ENCODE data around the gene RPS18. TPM values are rescaled to one million over a fixed set of nuclear protein-coding genes. Genes with fewer than 3 reads are reported as not detected.

The RPS18 gene
- total and polyA plus RNA-seq, 7 donors, result 1,108 to 4,446 (median 1,410) TPM

DNA sequence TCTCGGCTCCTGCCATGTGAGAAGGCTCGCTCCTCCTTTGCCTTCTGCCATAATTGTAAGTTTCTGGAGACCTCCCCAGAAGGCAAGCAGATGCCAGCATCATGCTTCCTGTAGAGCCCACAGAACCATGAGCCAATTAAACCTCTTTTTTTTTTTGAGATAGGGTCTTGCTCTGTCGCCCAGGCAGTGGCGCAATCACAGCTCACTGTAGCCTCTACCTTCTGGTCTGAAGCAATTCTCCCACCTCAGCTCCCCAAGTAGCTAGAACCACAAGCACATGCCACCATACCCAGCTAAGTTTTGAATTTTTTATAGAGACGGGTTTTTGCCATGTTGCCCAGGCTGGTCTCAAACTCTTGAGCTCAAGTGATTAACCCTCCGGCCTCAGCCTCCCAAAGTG lies 35.0 kb upstream of the RPS18 start:
- intact Hi-C loops (cut with DNase I), result loop anchor here in 1 of 2 donors (5.0 kb wide), 1 partner anchor 70 kb away; no protein-coding TSS in a partner anchor
- ATAC-seq, result no peak
- Histone ChIP-seq H3K27ac (no peak overlapping the region), H3K9me3 (no peaks in the 10 kb centered on the region), H3K4me3 (no peak overlapping the region), H3K27me3 (ENCODE audit: insufficient read depth in 3 of 3, low read length in 2 of 3) (peaks cover 0 to 16% (median 4%) of the 10 kb centered on the region in 3 donors), H3K4me1 (no peaks in the 10 kb centered on the region), H3K36me3 (ENCODE audit: insufficient read depth in 1 of 2, low read depth in 1 of 2) (no peaks in the 10 kb centered on the region)
- DNase-seq, result no peak
- TF ChIP-seq, protein P1, sequence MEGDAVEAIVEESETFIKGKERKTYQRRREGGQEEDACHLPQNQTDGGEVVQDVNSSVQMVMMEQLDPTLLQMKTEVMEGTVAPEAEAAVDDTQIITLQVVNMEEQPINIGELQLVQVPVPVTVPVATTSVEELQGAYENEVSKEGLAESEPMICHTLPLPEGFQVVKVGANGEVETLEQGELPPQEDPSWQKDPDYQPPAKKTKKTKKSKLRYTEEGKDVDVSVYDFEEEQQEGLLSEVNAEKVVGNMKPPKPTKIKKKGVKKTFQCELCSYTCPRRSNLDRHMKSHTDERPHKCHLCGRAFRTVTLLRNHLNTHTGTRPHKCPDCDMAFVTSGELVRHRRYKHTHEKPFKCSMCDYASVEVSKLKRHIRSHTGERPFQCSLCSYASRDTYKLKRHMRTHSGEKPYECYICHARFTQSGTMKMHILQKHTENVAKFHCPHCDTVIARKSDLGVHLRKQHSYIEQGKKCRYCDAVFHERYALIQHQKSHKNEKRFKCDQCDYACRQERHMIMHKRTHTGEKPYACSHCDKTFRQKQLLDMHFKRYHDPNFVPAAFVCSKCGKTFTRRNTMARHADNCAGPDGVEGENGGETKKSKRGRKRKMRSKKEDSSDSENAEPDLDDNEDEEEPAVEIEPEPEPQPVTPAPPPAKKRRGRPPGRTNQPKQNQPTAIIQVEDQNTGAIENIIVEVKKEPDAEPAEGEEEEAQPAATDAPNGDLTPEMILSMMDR (IDR thresholded peaks at IDR 0.05), result no peak
- WGBS, 3 donors, result 82 to 86% (median 83%) methylated on average over 6 of the region's 6 CpGs

DNA sequence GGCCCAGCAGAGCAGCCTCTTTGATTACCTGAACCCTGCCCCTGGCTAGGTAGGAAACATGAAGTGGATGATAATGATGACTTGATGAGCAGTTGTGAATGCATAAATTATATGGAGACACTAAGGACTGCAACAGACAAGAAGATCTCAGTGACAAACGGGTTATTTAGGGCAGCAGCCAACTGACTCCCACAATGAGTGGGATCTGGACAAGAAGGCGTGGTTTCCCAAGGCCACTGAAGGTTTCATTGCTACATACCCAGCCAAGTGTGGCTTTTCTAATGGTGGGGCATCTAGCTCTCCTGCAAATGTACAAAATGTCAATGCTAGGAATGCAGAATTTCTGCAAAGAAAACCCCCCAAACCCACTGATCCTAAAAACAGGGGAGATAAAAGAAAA lies 34.1 kb upstream of the RPS18 start:
- WGBS, 3 donors, result 63 to 65% (median 63%) methylated on average over 2 of the region's 2 CpGs
- Histone ChIP-seq H3K27ac (no peak overlapping the region), H3K4me1 (no peaks in the 10 kb centered on the region), H3K27me3 (ENCODE audit: insufficient read depth in 3 of 3, low read length in 2 of 3) (peaks cover 0 to 16% (median 4%) of the 10 kb centered on the region in 3 donors), H3K36me3 (ENCODE audit: insufficient read depth in 1 of 2, low read depth in 1 of 2) (no peaks in the 10 kb centered on the region), H3K9me3 (no peaks in the 10 kb centered on the region), H3K4me3 (no peak overlapping the region)
- intact Hi-C loops (cut with DNase I), result loop anchor here in 1 of 2 donors (5.0 kb wide), 1 partner anchor 70 kb away; no protein-coding TSS in a partner anchor
- TF ChIP-seq, protein P1 (IDR thresholded peaks at IDR 0.05), result no peak
- ATAC-seq (no peak), DNase-seq (no peak)

DNA sequence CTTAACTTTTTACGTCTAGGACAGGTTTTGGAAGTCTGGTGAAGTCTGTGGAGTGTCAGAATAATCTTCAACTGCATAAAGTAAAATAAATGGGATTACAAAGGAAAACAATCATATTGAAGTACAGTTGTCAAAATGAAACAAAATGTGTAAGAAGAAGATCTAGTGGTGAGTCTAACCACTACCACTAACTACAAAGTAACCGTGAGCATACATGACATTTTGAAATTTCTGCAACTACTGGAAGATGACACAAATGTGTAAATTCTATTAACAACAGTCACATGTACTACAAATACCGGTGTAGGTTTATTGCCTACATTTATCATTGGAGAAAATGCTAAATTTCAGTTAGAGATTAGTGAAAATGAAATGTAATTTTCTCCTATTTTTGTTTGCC lies 29.9 kb upstream of the RPS18 start:
- Histone ChIP-seq H3K36me3 (ENCODE audit: insufficient read depth in 1 of 2, low read depth in 1 of 2) (no peaks in the 10 kb centered on the region), H3K9me3 (no peaks in the 10 kb centered on the region), H3K4me3 (no peak overlapping the region), H3K4me1 (no peaks in the 10 kb centered on the region), H3K27ac (no peak overlapping the region), H3K27me3 (ENCODE audit: insufficient read depth in 3 of 3, low read length in 2 of 3) (no peaks in the 10 kb centered on the region)
- intact Hi-C loops (cut with DNase I), result no loop called here
- TF ChIP-seq, protein P1 (IDR thresholded peaks at IDR 0.05), result no peak
- ATAC-seq, result no peak
- 54 to 60% (median 60%) methylated on average over 3 of the region's 3 CpGs for WGBS, 3 donors
- no peak for DNase-seq

DNA sequence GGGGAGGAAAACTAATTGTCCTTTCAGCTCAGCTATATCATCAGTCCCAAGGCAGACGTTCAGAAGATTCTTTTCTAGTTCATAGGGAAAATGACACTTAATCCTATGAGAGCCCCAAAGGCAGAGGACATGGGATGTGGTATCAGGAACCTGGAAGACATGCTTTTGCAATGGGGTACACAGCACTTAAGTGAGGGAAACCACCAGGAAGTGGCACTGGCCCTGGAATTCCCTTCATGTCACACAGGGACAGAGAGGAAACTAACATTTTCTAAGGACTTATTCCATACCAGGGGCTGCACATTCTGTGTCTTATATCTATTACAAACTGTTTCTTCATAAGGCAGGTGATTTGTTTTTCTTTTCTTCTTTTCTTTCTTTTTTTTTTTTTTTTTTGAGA lies 28.4 kb upstream of the RPS18 start:
- no peak for DNase-seq
- no peak for ATAC-seq
- Histone ChIP-seq H3K27ac (no peak overlapping the region), H3K9me3 (no peaks in the 10 kb centered on the region), H3K4me3 (no peak overlapping the region), H3K4me1 (peaks cover 1% of the 10 kb centered on the region), H3K27me3 (ENCODE audit: insufficient read depth in 3 of 3, low read length in 2 of 3) (no peaks in the 10 kb centered on the region), H3K36me3 (ENCODE audit: insufficient read depth in 1 of 2, low read depth in 1 of 2) (no peaks in the 10 kb centered on the region)
- TF ChIP-seq, protein P1 (IDR thresholded peaks at IDR 0.05), result no peak
- intact Hi-C loops (cut with DNase I), result no loop called here
- WGBS, 3 donors, result 17 to 29% (median 20%) methylated on average over 1 of the region's 1 CpG
